Measurements from ENCODE around the gene SLX4. TPM values are rescaled to one million over a fixed set of nuclear protein-coding genes. Genes with fewer than 3 reads are reported as not detected.

The SLX4 gene
- total and polyA plus RNA-seq, 9 of the 15 experiments (the other 6 are each of a cell fraction or from before 2014, with no cell fraction given) = 0.29 to 7.9 (median 3.8) TPM

DNA sequence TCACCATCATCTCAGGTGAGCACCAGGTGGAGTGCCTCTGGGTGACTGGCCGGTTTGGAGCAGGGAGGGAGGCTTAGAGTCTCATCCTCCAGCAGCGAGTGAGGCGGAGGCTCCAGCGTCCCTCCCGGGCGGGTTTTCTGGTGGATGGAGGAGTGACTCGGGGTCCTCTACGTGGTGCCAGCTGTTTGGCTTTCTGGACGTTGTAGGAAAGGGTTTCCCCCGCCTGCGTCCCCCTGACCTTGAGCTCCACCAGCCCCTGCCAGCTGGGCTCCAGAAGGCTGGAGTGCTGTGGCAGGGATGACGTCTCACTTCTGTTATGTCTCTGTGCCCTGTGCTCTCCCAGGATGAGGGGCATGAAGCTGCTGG, 43.6 kb upstream of the SLX4 start (continued):
- no peak for TF ChIP-seq MIER1 (IDR thresholded peaks at IDR 0.05; ENCODE audit: low read depth)
- TF ChIP-seq, protein P1, sequence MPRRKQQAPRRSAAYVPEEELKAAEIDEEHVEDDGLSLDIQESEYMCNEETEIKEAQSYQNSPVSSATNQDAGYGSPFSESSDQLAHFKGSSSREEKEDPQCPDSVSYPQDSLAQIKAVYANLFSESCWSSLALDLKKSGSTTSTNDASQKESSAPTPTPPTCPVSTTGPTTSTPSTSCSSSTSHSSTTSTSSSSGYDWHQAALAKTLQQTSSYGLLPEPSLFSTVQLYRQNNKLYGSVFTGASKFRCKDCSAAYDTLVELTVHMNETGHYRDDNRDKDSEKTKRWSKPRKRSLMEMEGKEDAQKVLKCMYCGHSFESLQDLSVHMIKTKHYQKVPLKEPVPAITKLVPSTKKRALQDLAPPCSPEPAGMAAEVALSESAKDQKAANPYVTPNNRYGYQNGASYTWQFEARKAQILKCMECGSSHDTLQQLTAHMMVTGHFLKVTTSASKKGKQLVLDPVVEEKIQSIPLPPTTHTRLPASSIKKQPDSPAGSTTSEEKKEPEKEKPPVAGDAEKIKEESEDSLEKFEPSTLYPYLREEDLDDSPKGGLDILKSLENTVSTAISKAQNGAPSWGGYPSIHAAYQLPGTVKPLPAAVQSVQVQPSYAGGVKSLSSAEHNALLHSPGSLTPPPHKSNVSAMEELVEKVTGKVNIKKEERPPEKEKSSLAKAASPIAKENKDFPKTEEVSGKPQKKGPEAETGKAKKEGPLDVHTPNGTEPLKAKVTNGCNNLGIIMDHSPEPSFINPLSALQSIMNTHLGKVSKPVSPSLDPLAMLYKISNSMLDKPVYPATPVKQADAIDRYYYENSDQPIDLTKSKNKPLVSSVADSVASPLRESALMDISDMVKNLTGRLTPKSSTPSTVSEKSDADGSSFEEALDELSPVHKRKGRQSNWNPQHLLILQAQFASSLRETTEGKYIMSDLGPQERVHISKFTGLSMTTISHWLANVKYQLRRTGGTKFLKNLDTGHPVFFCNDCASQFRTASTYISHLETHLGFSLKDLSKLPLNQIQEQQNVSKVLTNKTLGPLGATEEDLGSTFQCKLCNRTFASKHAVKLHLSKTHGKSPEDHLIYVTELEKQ (CRISPR knock-in tag; IDR thresholded peaks at IDR 0.05) = no peak
- TF ChIP-seq JUND (IDR thresholded peaks at IDR 0.05; ENCODE audit: borderline replicate concordance, low read depth, low read length) = no peak
- no peak for TF ChIP-seq JUND (tag; IDR thresholded peaks at IDR 0.05; ENCODE audit: borderline replicate concordance, low read depth, low read length)
- TF ChIP-seq, protein P2, sequence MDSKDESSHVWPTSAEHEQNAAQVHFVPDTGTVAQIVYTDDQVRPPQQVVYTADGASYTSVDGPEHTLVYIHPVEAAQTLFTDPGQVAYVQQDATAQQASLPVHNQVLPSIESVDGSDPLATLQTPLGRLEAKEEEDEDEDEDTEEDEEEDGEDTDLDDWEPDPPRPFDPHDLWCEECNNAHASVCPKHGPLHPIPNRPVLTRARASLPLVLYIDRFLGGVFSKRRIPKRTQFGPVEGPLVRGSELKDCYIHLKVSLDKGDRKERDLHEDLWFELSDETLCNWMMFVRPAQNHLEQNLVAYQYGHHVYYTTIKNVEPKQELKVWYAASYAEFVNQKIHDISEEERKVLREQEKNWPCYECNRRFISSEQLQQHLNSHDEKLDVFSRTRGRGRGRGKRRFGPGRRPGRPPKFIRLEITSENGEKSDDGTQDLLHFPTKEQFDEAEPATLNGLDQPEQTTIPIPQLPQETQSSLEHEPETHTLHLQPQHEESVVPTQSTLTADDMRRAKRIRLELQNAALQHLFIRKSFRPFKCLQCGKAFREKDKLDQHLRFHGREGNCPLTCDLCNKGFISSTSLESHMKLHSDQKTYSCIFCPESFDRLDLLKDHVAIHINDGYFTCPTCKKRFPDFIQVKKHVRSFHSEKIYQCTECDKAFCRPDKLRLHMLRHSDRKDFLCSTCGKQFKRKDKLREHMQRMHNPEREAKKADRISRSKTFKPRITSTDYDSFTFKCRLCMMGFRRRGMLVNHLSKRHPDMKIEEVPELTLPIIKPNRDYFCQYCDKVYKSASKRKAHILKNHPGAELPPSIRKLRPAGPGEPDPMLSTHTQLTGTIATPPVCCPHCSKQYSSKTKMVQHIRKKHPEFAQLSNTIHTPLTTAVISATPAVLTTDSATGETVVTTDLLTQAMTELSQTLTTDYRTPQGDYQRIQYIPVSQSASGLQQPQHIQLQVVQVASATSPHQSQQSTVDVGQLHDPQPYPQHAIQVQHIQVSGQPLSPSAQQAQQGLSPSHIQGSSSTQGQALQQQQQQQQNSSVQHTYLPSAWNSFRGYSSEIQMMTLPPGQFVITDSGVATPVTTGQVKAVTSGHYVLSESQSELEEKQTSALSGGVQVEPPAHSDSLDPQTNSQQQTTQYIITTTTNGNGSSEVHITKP (IDR thresholded peaks at IDR 0.05; ENCODE audit: partially characterized antibody) = no peak
- TF ChIP-seq, protein P3, sequence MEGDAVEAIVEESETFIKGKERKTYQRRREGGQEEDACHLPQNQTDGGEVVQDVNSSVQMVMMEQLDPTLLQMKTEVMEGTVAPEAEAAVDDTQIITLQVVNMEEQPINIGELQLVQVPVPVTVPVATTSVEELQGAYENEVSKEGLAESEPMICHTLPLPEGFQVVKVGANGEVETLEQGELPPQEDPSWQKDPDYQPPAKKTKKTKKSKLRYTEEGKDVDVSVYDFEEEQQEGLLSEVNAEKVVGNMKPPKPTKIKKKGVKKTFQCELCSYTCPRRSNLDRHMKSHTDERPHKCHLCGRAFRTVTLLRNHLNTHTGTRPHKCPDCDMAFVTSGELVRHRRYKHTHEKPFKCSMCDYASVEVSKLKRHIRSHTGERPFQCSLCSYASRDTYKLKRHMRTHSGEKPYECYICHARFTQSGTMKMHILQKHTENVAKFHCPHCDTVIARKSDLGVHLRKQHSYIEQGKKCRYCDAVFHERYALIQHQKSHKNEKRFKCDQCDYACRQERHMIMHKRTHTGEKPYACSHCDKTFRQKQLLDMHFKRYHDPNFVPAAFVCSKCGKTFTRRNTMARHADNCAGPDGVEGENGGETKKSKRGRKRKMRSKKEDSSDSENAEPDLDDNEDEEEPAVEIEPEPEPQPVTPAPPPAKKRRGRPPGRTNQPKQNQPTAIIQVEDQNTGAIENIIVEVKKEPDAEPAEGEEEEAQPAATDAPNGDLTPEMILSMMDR (IDR thresholded peaks at IDR 0.05 in 2 of 3, conservative IDR thresholded peaks at IDR 0.05 in 1 of 3; ENCODE audit: insufficient read depth in 2 of 3, low read depth in 1 of 3, low read length in 3 of 3) = no peak
- TF ChIP-seq KLF13 (tag; IDR thresholded peaks at IDR 0.05; ENCODE audit: borderline replicate concordance, low read depth) = no peak
- no peak for TF ChIP-seq HMG20A (CRISPR knock-in tag; conservative IDR thresholded peaks at IDR 0.05)
- no peak for TF ChIP-seq RFX1 (IDR thresholded peaks at IDR 0.05)
- TF ChIP-seq ZNF354B (CRISPR knock-in tag; IDR thresholded peaks at IDR 0.05) = no peak
- no peak for TF ChIP-seq ZNF282 (CRISPR knock-in tag; IDR thresholded peaks at IDR 0.05)
